GM12892 (cell line): ENCODE data around the gene TRIM29.

Experiments used
- POLR2A ChIP-seq: IDR thresholded peaks from 2 replicates; pipeline ENCODE4 v1.6.1; 2011; ENCODE audit warnings: low read depth, low read length, control low read depth
- POLR2AphosphoS5 ChIP-seq: IDR thresholded peaks from 2 replicates; pipeline ENCODE4 v1.6.1; 2011; ENCODE audit warnings: low read depth, low read length, control low read depth

DNA sequence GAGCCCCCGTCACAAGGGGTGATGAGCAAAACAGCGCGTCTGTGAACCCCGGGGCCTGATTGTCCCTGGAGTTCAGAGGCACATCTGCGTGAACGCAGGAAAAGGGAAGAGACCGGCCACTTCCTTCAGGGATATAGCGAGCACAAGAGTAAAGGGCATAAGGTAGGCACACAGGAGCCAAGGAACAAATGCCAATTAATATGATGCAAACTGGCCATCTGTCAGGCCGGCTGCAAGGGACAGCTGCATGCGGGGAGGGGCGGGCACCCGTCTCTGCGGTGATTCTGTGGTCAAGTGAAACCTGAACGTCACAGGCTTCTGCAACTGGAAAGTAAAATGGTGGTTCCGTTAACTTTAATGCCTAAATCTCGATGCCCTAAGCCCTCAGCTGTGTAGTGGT is 64.7 kb downstream of the TRIM29 start:
- TF ChIP-seq POLR2A (no peak), POLR2AphosphoS5 (no peak)
